ENCODE results near the gene ZC3H6.

DNA sequence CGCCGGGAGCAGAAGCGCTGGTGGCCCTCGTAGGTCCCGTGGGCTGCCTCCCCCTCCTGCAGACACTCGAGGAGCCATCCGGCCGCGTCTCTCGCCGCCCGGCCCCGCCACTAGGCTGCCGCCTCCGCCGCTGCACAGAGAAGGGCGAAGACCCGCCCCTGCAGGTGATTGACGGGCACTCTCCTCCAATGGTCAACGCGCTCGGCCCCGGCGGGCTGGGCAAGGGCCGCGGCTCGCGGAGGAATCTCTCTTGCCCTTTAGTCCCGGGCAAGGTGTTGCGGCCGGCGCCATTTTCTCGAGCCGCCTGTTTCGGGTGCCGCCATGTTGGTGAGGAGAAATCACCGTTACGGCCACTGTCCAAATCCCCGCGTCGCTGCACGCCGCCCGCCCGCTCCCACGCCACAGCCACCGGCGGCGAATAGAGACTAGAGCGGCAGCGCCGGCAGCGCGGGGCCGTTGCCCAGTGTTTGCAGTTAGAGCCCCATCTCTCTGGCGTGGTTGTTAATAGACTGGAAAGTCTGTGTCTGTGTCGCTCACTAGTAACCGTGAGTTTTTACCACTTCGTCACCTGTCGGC is at the start of gene ZC3H6:
- TF ChIP-seq, protein P1, sequence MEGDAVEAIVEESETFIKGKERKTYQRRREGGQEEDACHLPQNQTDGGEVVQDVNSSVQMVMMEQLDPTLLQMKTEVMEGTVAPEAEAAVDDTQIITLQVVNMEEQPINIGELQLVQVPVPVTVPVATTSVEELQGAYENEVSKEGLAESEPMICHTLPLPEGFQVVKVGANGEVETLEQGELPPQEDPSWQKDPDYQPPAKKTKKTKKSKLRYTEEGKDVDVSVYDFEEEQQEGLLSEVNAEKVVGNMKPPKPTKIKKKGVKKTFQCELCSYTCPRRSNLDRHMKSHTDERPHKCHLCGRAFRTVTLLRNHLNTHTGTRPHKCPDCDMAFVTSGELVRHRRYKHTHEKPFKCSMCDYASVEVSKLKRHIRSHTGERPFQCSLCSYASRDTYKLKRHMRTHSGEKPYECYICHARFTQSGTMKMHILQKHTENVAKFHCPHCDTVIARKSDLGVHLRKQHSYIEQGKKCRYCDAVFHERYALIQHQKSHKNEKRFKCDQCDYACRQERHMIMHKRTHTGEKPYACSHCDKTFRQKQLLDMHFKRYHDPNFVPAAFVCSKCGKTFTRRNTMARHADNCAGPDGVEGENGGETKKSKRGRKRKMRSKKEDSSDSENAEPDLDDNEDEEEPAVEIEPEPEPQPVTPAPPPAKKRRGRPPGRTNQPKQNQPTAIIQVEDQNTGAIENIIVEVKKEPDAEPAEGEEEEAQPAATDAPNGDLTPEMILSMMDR (IDR thresholded peaks at IDR 0.05) = peak in 1 of 2 donors; percentile 11
- TF ChIP-seq POLR2A (IDR thresholded peaks at IDR 0.05) (peak; percentile 34 to 94), EP300 (IDR thresholded peaks at IDR 0.05) (no peak), POLR2AphosphoS5 (IDR thresholded peaks at IDR 0.05) (peak; percentile 33 to 98 (median 97))
